Ectodermal cell (in vitro differentiated cells): ENCODE measurements around the gene CASP12.

ENCODE experiments used
- H3K27ac ChIP-seq: 2 replicates; pipeline ENCODE4 v1.7.0; 2013; ENCODE audit warnings: mild to moderate bottlenecking, low read depth, low read length; ENCODE audit not compliant: insufficient read depth, poor library complexity, severe bottlenecking
- H3K27me3 ChIP-seq: 2 replicates; pipeline ENCODE4 v1.7.0; 2013; ENCODE audit warnings: mild to moderate bottlenecking, low read length; ENCODE audit not compliant: insufficient read depth, control insufficient read depth, poor library complexity, severe bottlenecking
- H3K36me3 ChIP-seq: one replicate; pipeline ENCODE4 v1.7.0; 2013; ENCODE audit warnings: low read length; ENCODE audit not compliant: control insufficient read depth, insufficient read depth
- H3K4me1 ChIP-seq: one replicate; pipeline ENCODE4 v1.7.0; 2013; ENCODE audit warnings: low read length; ENCODE audit not compliant: control insufficient read depth, insufficient read depth
- H3K4me3 ChIP-seq: 2 replicates; pipeline ENCODE4 v1.7.0; 2013; ENCODE audit warnings: low read depth, low read length, control low read depth; ENCODE audit not compliant: insufficient read depth
- H3K9me3 ChIP-seq: 2 replicates; pipeline ENCODE4 v1.7.0; 2013; ENCODE audit warnings: mild to moderate bottlenecking, low read length, moderate library complexity; ENCODE audit not compliant: control insufficient read depth
- WGBS, 2 experiments: methylation state at CpG; one replicate each; pipeline ENCODE4 v1.1.7; 2013; ENCODE audit warnings: missing lambda C conversion rate in 2 of 2; 5-methylcytosine and 5-hydroxymethylcytosine counted together

The CASP12 gene

DNA sequence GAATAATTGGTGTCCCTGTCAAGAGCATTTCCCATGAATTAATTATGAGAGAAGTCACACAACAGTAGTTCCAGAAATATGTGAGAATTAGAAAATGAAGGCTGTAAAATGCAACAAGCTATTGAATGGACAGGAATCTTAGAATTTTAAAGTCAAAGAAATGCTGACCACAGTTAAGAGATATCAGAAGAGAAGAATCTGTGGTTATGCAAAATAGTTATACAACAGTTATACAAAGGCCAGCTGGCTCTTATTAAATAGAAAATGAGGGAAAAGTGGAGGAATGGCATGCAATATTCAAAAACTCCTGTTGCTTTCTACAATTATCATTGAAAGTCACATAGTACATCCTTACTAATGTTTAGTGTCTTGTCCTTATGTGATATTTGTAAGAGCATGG is 27.4 kb downstream of the CASP12 start:
- Histone ChIP-seq H3K36me3 (no peaks in the 10 kb centered on the region), H3K27me3 (no peaks in the 10 kb centered on the region), H3K4me1 (no peaks in the 10 kb centered on the region), H3K4me3 (no peak overlapping the region), H3K9me3 (no peaks in the 10 kb centered on the region), H3K27ac (no peak overlapping the region)

DNA sequence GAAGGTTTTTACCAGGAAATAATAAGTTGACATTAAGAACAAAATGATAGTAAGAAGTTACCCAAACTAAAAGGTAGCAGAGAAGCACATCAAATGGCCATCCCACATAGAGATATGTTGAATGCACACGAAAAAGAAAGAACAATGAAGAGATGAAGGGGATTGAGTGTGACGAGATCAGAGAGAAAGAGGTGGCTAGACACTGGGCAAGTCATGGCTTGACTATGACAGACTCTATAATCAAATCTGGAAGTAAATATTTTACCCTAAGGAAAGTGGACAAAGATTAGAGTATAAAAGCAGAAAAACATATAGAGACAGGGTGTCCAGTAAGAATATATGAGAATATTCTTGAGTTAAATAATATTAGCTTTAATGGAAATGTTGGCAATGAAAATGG is 31.4 kb downstream of the CASP12 start:
- H3K4me3 ChIP-seq, result no peak overlapping the region
- no peaks in the 10 kb centered on the region for H3K36me3 ChIP-seq
- H3K4me1 ChIP-seq, result no peaks in the 10 kb centered on the region
- H3K27me3 ChIP-seq, result no peaks in the 10 kb centered on the region
- no peaks in the 10 kb centered on the region for H3K9me3 ChIP-seq
- no peak overlapping the region for H3K27ac ChIP-seq
- WGBS, 2 experiments, result 93 to 95% methylated on average over 2 of the region's 2 CpGs

DNA sequence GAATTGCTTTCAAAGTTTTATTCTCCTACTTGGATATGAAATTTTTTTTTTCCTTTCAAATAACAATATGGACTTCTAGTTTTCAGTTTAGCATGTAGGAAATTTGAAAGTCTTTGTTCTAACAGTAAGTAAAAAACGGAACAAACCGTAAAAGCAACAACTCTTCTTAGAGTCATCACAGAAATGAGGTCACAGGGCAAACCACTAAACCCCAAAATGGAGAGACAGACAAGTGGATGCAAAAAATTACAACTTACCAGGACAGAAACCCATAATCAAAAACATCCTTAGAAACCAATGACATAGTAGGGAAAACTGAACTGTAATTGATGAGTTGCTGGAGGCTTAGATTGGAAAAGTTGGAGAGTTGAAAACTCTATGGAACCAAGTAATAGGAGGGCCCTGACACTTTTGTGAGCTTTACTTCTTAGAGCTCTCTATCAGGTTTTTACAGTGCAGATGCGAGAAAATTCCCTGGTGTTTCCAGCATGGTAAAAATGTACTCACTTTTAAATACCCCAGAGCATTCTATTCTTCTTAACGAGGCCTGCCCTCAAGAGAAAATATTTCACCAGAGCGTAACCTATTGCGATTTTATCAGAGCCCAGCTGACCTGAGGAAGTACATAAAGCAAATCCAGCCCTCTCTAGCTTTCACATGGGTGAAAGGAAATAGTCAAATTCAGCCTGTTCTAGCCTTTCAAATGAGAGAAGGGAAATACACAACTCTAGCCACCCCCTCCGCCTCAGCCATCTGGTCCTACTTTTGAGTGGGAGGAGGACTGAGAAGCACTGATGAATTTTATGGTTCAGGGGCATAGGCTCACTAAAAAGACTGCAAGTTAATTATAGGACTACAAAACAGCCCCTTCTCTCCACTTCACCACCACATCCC is 39.1 kb downstream of the CASP12 start:
- no peak overlapping the region for H3K4me3 ChIP-seq
- H3K9me3 ChIP-seq, result no peaks in the 10 kb centered on the region
- 93% methylated on average over 5 to 7 of the region's 7 CpGs for WGBS, 2 experiments
- no peak overlapping the region for H3K27ac ChIP-seq
- H3K27me3 ChIP-seq, result no peaks in the 10 kb centered on the region
- H3K36me3 ChIP-seq, result no peaks in the 10 kb centered on the region
- H3K4me1 ChIP-seq, result no peaks in the 10 kb centered on the region

DNA sequence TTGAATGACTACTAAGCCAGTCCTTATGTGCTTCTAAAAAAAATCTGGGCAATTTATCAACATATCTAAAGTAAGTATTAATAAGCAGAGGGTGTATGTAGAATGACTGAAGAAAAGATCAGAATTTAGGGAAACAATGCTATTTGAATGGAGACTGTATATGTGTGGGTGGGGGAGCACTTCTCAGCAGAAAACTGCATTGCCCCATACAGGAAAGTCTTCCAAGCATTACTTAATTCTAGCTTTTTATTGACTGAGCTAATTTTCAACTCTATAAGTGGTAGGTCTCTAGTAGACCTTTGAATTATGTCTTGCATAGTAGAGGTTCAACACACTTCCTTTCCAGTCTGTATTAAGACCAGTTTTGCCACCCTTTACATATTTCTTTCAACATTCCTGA is 41.7 kb downstream of the CASP12 start:
- H3K4me3 ChIP-seq, result no peak overlapping the region
- no peaks in the 10 kb centered on the region for H3K36me3 ChIP-seq
- H3K27me3 ChIP-seq, result no peaks in the 10 kb centered on the region
- H3K9me3 ChIP-seq, result no peaks in the 10 kb centered on the region
- H3K27ac ChIP-seq, result no peak overlapping the region
- no peaks in the 10 kb centered on the region for H3K4me1 ChIP-seq

DNA sequence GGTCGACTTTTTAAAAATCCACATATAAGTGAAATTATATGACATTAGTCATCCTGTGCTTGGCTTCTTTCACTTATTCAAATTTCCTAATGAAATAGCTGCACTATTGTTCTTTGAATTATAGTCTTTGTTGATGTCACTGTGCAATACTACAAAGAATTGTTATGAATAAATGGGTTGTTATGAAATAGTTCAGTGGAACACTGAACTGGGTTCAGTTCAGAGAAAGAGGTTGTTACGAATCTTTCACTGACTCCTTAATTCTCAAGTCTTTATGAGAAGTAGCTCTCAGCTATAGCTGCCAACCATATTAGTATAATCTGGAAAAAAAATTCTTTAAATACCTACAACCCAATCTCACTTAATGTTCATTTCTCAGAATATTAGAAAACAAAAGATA is 42.3 kb downstream of the CASP12 start:
- Histone ChIP-seq H3K27ac (no peak overlapping the region), H3K27me3 (no peaks in the 10 kb centered on the region), H3K36me3 (no peaks in the 10 kb centered on the region), H3K4me3 (no peak overlapping the region), H3K9me3 (no peaks in the 10 kb centered on the region), H3K4me1 (no peaks in the 10 kb centered on the region)
- WGBS, 2 experiments, result 83 to 92% methylated on average over 1 to 2 of the region's 2 CpGs

DNA sequence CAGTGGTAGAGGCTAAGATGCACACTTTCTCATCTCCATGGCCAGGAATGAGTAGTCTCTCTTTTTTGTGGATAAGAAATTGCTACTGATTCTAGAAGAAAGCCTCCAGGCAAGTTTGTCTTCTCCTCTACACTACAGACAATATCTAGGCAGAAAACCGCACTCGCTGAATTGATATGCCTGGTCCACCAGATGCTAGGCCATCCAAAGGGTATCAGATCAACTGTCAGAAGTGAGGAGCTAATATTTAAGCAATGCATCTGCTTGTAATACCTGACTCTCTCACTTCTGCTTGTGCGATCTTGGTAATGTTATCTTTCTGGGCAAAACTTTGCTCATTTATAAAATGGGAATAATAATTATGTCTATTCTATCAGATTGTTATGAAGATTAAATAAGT is 45.0 kb downstream of the CASP12 start:
- Histone ChIP-seq H3K27ac (no peak overlapping the region), H3K4me1 (no peaks in the 10 kb centered on the region), H3K36me3 (no peaks in the 10 kb centered on the region), H3K4me3 (no peak overlapping the region), H3K27me3 (no peaks in the 10 kb centered on the region), H3K9me3 (no peaks in the 10 kb centered on the region)
- WGBS, 2 experiments, result 97 to 98% methylated on average over 2 to 3 of the region's 3 CpGs

DNA sequence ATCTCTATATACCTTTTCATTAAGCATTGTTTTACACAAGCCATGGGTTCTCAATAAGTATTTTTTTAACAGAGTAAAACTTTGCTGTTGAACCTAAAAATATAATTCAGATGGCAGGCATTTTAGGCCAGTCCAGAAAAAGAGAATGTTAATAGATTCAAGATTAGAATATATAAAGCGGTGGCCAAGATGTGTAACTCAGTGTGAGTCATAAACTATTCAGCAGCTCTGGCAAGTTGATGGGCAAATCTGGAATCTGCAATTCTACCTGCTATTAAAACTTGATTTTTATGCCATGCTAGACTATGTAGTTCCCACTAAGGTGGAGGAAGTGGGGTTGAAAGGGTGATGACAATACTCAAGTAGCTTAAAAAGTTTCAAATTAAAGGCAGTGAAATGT is 45.4 kb downstream of the CASP12 start:
- Histone ChIP-seq H3K4me1 (no peaks in the 10 kb centered on the region), H3K27me3 (no peaks in the 10 kb centered on the region), H3K36me3 (no peaks in the 10 kb centered on the region), H3K4me3 (no peak overlapping the region), H3K9me3 (no peaks in the 10 kb centered on the region), H3K27ac (no peak overlapping the region)
- WGBS, 2 experiments, result 93 to 100% methylated on average over 1 of the region's 1 CpG

DNA sequence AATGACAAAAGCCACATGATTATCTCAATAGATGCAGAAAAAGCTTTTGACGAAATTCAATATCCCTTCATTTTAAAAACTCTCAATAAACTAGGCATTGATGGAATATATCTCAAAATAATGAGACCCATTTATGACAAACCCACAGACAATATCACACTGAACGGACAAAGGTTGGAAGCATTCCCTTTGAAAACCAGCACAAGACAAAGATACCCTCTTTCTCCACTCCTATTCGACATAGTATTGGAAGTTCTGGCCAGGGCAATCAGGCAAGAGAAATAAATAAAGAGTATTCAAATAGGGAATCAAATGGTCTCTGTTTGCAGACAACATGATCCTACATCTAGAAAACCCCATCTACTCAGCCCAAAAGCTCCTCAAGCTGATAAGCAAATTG is 52.0 kb downstream of the CASP12 start:
- Histone ChIP-seq H3K9me3 (no peaks in the 10 kb centered on the region), H3K4me3 (no peak overlapping the region), H3K4me1 (no peaks in the 10 kb centered on the region), H3K27ac (no peak overlapping the region), H3K36me3 (no peaks in the 10 kb centered on the region), H3K27me3 (no peaks in the 10 kb centered on the region)
- 89 to 94% methylated on average over 2 to 3 of the region's 3 CpGs for WGBS, 2 experiments

DNA sequence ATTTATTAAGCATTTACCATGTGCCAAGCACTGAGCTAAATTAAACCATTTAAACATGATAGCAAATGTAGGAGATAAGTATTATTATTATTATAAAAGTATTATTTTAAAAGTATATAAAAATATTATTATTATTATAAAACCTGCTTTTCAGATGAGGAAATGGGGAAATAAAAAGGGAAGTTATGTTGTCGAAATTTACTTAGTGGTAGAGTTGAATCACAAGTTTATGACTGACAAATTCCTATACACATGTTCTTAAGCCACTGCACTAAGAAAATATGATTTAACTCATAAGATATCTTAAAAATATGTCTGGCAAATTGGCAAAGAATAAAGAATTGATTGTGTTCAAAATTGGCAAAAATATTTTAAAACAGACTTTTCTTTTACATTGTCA is 53.8 kb downstream of the CASP12 start:
- no CpG with 5 or more reads among the region's 1 CpG for WGBS, 2 experiments
- Histone ChIP-seq H3K27ac (no peak overlapping the region), H3K4me1 (no peaks in the 10 kb centered on the region), H3K9me3 (no peaks in the 10 kb centered on the region), H3K4me3 (no peak overlapping the region), H3K27me3 (no peaks in the 10 kb centered on the region), H3K36me3 (no peaks in the 10 kb centered on the region)

DNA sequence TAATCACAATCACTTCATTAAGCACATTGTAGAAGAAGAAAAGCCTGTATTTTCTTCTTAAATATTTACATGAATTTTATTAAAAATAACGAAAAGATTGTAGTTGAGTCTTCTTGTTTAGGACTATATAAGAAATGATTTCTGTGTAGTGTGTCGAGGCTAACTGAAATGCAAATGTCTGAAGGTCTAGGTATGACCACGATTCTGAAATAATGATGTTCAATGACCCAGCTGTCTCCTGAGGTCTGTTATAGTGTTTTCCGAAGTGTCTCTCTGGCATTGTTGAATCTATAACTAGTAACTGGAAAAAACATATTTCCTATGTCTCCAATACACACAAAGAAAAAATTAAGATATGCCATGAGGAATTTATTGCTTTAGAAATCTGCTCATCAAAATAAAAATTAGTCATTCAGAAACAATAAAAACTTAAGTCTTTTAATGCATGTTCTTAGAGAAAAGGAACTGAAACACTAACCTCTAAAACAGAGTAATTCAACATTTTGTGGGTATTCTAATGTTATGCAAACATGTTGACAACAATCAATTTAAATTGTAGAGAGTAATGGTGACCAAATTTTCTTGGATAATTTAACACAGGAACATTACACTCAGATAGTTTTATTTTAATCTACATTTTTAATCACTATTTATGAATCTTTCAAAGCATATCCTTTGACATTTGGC is 55.0 kb downstream of the CASP12 start:
- Histone ChIP-seq H3K4me1 (no peaks in the 10 kb centered on the region), H3K4me3 (no peak overlapping the region), H3K9me3 (no peaks in the 10 kb centered on the region), H3K27ac (no peak overlapping the region), H3K27me3 (no peaks in the 10 kb centered on the region), H3K36me3 (no peaks in the 10 kb centered on the region)
- 92 to 96% methylated on average over 4 of the region's 4 CpGs for WGBS, 2 experiments
